Central memory CD8-positive, alpha-beta T cell (primary cell): ENCODE data around the gene ATOSB.

Experiments
- ATAC-seq: fragments of 150-1000 bp; cut with Tn5 transposase; replicated peaks from 2 replicates; pipeline ENCODE4 v1.10.0; 2022; ENCODE audit warnings: mild to moderate bottlenecking, moderate FRiP score, moderate number of reproducible peaks; ENCODE audit not compliant: poor library complexity, severe bottlenecking; ENCODE audit errors: extremely low read depth
- DNase-seq, 2 donors: peaks; one replicate each; pipeline ENCODE4 v3.0.0; 2021; ENCODE audit warnings: low spot score in 2 of 2
- H3K27ac Mint-ChIP-seq: one replicate; pipeline ENCODE4 v1.8.0; 2022; ENCODE audit warnings: low read depth, mild to moderate bottlenecking, moderate library complexity, mixed read lengths
- H3K27me3 Mint-ChIP-seq: one replicate; pipeline ENCODE4 v1.8.0; 2022; ENCODE audit warnings: mixed read lengths
- H3K36me3 Mint-ChIP-seq: one replicate; pipeline ENCODE4 v1.8.0; 2022; ENCODE audit warnings: mild to moderate bottlenecking, moderate library complexity, mixed read lengths; ENCODE audit not compliant: insufficient read depth
- H3K4me1 Mint-ChIP-seq: one replicate; pipeline ENCODE4 v1.8.0; 2022; ENCODE audit warnings: mixed read lengths
- H3K4me3 Mint-ChIP-seq: one replicate; pipeline ENCODE4 v1.8.0; 2022; ENCODE audit warnings: mild to moderate bottlenecking, moderate library complexity, mixed read lengths
- H3K9me3 Mint-ChIP-seq: one replicate; pipeline ENCODE4 v1.8.0; 2022; ENCODE audit warnings: mixed read lengths

ATOSB gene

GRCh38 chr9:35108946-35109575, 6.6 kb downstream of the ATOSB start:
- no peaks in the 10 kb centered on the region for H3K9me3 Mint-ChIP-seq
- DNase-seq = no peak
- H3K27ac Mint-ChIP-seq = no peak overlapping the region
- H3K4me3 Mint-ChIP-seq = no peak overlapping the region
- H3K27me3 Mint-ChIP-seq = no peaks in the 10 kb centered on the region
- no peak for ATAC-seq
- peaks cover 18% of the 10 kb centered on the region for H3K36me3 Mint-ChIP-seq
- H3K4me1 Mint-ChIP-seq = peaks cover 45% of the 10 kb centered on the region

- Mint-ChIP-seq H3K4me1 (peaks cover 43% of the 10 kb centered on the region), H3K9me3 (no peaks in the 10 kb centered on the region), H3K4me3 (no peak overlapping the region), H3K27me3 (no peaks in the 10 kb centered on the region), H3K27ac (no peak overlapping the region), H3K36me3 (peaks cover 18% of the 10 kb centered on the region)
- ATAC-seq (no peak), DNase-seq (no peak)
These were observed 7.2 kb downstream of the ATOSB start for GRCh38 chr9:35108461-35108860.

GRCh38 chr9:35107297-35108290, 8.1 kb downstream of the ATOSB start:
- H3K36me3 Mint-ChIP-seq = peaks cover 22% of the 10 kb centered on the region
- H3K4me3 Mint-ChIP-seq = no peak overlapping the region
- DNase-seq (no peak), ATAC-seq (no peak)
- H3K27ac Mint-ChIP-seq = no peak overlapping the region
- no peaks in the 10 kb centered on the region for H3K9me3 Mint-ChIP-seq
- no peaks in the 10 kb centered on the region for H3K27me3 Mint-ChIP-seq
- peaks cover 52% of the 10 kb centered on the region for H3K4me1 Mint-ChIP-seq

GRCh38 chr9:35106343-35106730, 9.3 kb downstream of the ATOSB start:
- peaks cover 20% of the 10 kb centered on the region for H3K36me3 Mint-ChIP-seq
- no peaks in the 10 kb centered on the region for H3K27me3 Mint-ChIP-seq
- no peak overlapping the region for H3K27ac Mint-ChIP-seq
- H3K4me3 Mint-ChIP-seq = no peak overlapping the region
- DNase-seq = no peak
- peaks cover 54% of the 10 kb centered on the region for H3K4me1 Mint-ChIP-seq
- H3K9me3 Mint-ChIP-seq = no peaks in the 10 kb centered on the region
- no peak for ATAC-seq

- no peak overlapping the region for H3K27ac Mint-ChIP-seq
- no peaks in the 10 kb centered on the region for H3K9me3 Mint-ChIP-seq
- H3K4me3 Mint-ChIP-seq = no peak overlapping the region
These were observed 9.9 kb downstream of the ATOSB start for GRCh38 chr9:35105571-35106342.

GRCh38 chr9:35105126-35105525, 10.5 kb downstream of the ATOSB start:
- H3K27ac Mint-ChIP-seq = no peak overlapping the region
- H3K27me3 Mint-ChIP-seq = no peaks in the 10 kb centered on the region
- peaks cover 23% of the 10 kb centered on the region for H3K36me3 Mint-ChIP-seq
- ATAC-seq = no peak
- no peak for DNase-seq
- no peak overlapping the region for H3K4me3 Mint-ChIP-seq
- no peaks in the 10 kb centered on the region for H3K9me3 Mint-ChIP-seq
- peaks cover 47% of the 10 kb centered on the region for H3K4me1 Mint-ChIP-seq

More at GRCh38 chr9:35105571-35106342, 9.9 kb downstream of the ATOSB start:
- Mint-ChIP-seq H3K36me3 (peaks cover 21% of the 10 kb centered on the region), H3K27me3 (no peaks in the 10 kb centered on the region), H3K4me1 (peaks cover 53% of the 10 kb centered on the region)
- no peak for DNase-seq
- no peak for ATAC-seq

GRCh38 chr9:35104586-35104985, 11.1 kb downstream of the ATOSB start:
- Mint-ChIP-seq H3K27ac (no peak overlapping the region), H3K27me3 (no peaks in the 10 kb centered on the region), H3K9me3 (no peaks in the 10 kb centered on the region), H3K4me3 (no peak overlapping the region), H3K36me3 (peaks cover 24% of the 10 kb centered on the region), H3K4me1 (peaks cover 41% of the 10 kb centered on the region)
- no peak for ATAC-seq
- no peak for DNase-seq

GRCh38 chr9:35103660-35104191, 11.9 kb downstream of the ATOSB start:
- H3K9me3 Mint-ChIP-seq = no peaks in the 10 kb centered on the region
- peak overlapping the region; percentile 85 for H3K4me3 Mint-ChIP-seq
- peaks cover 33% of the 10 kb centered on the region for H3K4me1 Mint-ChIP-seq
- no peaks in the 10 kb centered on the region for H3K27me3 Mint-ChIP-seq
- H3K27ac Mint-ChIP-seq = peak overlapping the region; percentile 89
- no peak for ATAC-seq
- peaks cover 26% of the 10 kb centered on the region for H3K36me3 Mint-ChIP-seq
- no peak for DNase-seq

GRCh38 chr9:35102769-35103659, 12.6 kb downstream of the ATOSB start, which contains the start of gene STOML2:
Gene STOML2 (minus strand): TSS chr9:35103131. CDS start chr9:35103094, 37 bp downstream.
- Mint-ChIP-seq H3K27ac (peak within 1 kb of the TSS; percentile 89), H3K9me3 (no peaks in the 10 kb centered on the region), H3K27me3 (no peaks in the 10 kb centered on the region), H3K4me1 (peaks cover 30% of the 10 kb centered on the region), H3K4me3 (peak within 1 kb of the TSS; percentile 85), H3K36me3 (peaks cover 21% of the 10 kb centered on the region)
- ATAC-seq (peak; percentile 99), DNase-seq (peak; percentile 84 to 88)

- peaks cover 19% of the 10 kb centered on the region for H3K36me3 Mint-ChIP-seq
- H3K4me1 Mint-ChIP-seq = peaks cover 30% of the 10 kb centered on the region
- peak overlapping the region; percentile 85 for H3K4me3 Mint-ChIP-seq
- ATAC-seq = no peak
- DNase-seq = no peak
- no peaks in the 10 kb centered on the region for H3K9me3 Mint-ChIP-seq
- H3K27me3 Mint-ChIP-seq = no peaks in the 10 kb centered on the region
- peak overlapping the region; percentile 89 for H3K27ac Mint-ChIP-seq
These were observed 13.2 kb downstream of the ATOSB start for GRCh38 chr9:35102465-35102768.

- Mint-ChIP-seq H3K4me3 (peak overlapping the region; percentile 44), H3K9me3 (no peaks in the 10 kb centered on the region), H3K36me3 (peaks cover 20% of the 10 kb centered on the region), H3K27ac (no peak overlapping the region), H3K27me3 (no peaks in the 10 kb centered on the region), H3K4me1 (peaks cover 35% of the 10 kb centered on the region)
- ATAC-seq (no peak), DNase-seq (no peak)
These were observed 18.1 kb downstream of the ATOSB start for GRCh38 chr9:35097573-35097972.
